GM18868 (cell line): ENCODE data around the gene PDHX.
"Not testable (repeated sequence)": the region's sequence is repeated elsewhere in the genome, so short reads cannot be mapped to it uniquely, and the experiment has no call there.

ENCODE experiments used
- ATAC-seq: cut with Tn5 transposase; IDR thresholded peaks from one replicate; pipeline ENCODE4 v1.9.1; 2021; ENCODE audit warnings: mild to moderate bottlenecking, moderate library complexity; ENCODE audit not compliant: unreplicated experiment

The PDHX gene

DNA sequence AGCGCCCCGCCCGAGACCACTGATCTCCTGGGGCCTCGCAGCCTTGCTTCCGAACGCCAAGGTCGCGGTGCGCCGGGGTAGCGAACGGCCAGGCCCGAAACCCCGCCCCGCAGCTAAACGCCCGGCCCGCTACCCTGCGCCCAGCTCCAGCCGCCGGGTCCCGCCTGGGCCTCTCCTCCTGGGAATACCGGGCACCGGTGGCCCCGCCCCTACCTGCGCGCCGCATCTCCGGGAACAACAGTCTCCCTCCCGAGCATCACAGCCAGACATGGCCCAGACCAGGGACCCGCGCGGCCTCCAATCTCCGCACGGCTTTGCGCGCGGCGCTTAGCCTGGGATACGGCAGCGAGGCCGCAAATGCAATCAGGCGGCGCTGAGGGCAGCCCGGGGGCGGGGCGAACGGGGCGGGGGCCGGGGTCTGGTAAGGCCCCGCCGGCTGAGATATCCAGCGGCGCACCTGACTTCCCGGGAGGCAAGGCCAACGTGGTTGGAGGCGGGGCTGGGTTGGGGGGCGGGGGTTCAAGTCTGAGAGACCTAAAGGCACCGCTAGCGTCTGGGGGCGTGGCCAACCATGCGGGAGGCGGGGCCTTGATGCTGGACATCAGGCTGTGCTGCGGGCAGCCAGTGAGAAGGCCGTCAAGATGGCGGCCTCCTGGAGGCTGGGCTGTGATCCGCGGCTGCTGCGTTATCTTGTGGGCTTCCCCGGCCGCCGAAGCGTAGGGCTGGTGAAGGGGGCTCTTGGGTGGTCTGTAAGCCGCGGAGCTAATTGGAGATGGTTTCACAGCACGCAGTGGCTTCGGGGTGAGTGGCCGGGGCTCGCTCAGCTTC lies at the start of gene PDHX, which contains the start of gene APIP:
Gene PDHX, plus strand, starts transcription at position 604 of the 828 bp plus-strand sequence. Its CDS starts 38 bp downstream, at position 642.
Gene APIP, minus strand, starts transcription at position 365 of the 828 bp plus-strand sequence. Its CDS starts 95 bp downstream, at position 270.
- peak; percentile 94 for ATAC-seq

DNA sequence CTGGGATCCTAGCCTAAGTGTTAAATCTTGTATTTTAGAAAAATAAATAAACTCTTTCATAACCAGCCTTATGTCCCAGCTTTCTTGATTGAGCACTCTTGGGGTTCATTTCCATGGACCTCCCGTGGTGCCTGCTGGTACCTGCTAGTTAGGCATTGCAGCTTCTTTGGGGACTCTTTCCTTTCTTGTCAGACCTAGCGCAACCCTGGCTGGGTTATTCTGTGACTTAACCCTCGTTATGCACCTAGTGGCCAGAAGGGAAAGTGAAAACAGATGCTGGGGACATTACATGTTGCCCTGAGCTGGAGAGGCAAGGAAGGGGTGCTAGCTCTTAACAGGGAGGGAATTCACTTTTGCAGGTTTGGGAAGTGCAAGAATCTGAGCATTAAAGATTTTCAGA lies 47.0 kb upstream of the PDHX start:
- no peak for ATAC-seq

DNA sequence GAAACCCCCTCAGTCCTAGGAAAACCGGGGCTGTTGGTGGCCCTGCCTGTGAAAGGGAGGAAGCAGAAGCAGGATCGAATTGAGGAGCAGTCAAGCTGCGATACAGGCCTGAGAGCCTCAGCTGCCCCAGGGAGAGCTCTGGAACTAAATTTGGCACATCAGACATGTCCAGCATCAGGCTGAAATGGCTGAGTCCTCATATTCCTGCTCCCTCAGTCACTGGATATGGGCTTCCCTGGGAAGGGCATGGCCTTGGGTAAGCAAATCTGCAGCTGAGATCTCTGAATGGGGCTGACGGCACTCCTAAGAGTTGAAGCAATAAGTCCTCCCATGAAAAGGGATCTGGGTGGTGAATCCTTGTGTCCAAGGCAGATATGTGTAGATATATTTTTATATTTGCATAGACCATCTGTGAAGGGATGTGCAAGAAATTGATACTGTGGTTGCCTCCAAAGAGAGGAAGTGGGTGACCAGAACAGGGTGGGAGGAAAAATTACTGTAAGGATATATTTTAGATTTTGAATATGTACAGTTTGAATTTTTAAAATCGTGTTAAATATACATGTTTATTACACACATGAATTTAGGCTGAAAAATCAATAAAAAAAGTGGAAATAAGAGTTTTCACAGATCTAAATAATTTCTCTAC lies 45.7 kb upstream of the PDHX start:
- no peak for ATAC-seq

- ATAC-seq: no peak
Observed at GRCh38 chr11:34874202-34874601, 42.2 kb upstream of the PDHX start.

GRCh38 chr11:34877375-34877975 lies 38.9 kb upstream of the PDHX start:
- ATAC-seq: no peak

DNA sequence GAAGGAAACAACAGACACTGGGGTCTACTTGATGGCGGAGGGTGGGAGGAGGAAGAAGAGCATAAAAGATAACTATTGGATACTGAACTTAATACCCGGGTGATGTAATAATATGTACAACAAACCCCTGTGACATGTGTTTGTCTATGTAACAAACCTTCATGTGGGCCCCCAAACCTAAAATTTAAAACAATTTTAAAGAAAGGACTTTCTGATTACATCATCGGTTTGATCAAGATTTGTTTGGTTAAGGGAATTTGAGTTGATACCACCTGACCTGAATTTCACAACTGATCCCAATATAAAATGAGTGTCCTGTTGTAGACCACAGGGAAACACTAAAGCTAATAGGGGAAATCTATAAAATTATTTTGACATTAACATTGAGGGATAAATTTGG lies 34.5 kb upstream of the PDHX start:
- no peak for ATAC-seq

DNA sequence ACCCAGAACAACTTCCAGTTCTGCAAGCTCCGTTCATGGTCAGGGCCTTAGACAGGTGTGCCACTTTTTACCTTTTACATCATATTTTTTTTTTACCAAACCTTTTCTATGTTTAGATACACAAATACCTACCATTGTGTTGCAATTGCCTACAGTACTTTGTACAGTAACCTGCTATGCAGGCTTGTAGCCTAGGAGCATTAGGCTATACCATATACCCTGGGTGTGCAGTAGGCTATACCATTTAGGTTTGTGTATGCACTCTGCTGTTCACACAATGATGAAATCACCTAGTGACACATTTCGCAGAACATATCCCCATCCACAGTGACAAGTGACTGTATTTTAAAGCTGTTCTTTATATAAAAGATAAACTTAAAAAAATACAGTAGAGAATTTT lies 29.8 kb upstream of the PDHX start:
- ATAC-seq: no peak

GRCh38 chr11:34887260-34887659 lies 29.2 kb upstream of the PDHX start:
- no peak for ATAC-seq

DNA sequence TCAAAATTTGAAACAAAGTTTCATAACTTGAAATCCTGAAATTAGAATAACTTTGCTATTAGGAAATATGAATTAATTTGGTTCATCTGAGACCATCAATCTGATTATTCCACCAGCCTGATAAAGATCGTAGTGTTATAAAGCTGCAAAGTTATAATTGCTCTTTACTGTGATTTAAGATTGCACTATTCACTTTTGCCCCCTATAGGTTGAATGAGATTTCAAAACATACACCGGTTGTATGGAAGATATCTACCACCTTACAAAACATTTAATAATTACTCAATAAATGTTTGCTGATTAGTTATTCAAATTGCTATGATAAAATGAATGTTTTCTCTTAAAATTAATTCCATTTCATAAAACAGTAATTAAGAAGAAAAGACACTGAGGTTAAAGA lies 26.3 kb upstream of the PDHX start:
- no peak for ATAC-seq

- no peak for ATAC-seq
Observed at GRCh38 chr11:34890812-34891211, 25.6 kb upstream of the PDHX start.

DNA sequence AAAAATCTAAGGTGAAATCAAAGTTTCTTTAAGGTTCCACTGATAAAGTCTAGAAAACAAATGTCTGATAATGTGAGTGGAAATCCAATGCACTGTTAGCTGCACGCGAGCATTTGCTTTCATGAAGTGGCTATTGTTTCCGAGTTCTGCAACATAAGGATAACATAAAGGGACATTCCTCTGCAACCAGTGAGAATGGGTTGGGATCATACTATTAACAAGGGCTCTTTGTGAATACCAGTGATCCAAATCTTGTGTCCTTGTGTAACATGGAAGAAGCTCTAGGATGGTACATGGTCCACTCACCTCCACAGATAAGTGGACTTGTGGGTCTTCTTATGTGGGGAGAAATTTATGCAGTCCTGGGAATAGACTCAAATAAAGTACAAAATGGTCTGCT lies 24.8 kb upstream of the PDHX start:
- no peak for ATAC-seq

GRCh38 chr11:34893416-34893815 lies 23.0 kb upstream of the PDHX start:
- ATAC-seq: no peak

DNA sequence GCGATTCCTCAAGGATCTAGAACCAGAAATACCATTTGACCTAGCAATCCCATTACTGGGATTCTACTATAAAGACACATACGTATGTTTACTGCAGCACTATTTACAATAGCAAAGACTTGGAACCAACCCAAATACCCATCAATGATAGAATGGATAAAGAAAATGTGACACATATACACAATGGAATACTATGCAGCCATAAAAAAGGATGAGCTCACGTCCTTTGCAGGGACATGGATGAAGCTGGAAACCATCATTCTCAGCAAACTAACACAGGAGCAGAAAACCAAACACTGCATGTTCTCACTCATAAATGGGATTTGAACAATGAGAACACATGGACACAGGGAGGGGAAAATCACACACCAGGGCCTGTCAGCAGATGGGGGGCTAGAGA lies 20.2 kb upstream of the PDHX start:
- ATAC-seq: not testable (repeated sequence)

DNA sequence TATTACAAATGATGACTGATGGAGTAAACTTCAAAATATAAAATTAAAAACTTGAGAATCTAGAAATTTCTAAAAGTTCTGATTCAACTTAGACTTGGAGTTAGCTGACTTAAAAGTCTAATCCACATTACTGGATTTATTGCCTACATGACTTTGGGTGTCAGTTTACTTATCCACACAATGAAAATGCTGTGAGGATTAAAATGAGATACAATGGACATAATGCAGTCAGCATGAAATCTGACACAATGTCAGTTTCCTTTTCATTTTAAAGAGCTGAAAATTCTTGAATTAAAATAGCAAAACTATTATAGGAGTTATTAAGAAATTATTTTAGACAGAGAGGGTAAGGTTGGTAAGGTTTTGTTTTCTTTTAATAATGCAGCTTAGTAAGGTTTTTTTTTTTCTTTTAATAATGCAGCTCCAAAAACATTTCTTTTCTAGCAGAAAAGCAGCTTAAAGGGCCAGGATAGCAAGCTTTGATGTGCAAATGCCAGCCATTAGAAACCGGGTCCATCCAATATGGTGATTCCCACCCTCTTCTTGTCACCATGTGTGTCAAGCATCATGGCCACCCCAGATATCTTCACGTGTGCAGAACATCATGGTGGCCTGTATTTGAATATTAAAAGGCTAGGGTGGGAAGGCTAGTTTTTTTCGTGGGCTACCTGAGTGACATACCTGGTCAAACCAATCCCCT lies 19.1 kb upstream of the PDHX start:
- ATAC-seq: no peak

GRCh38 chr11:34898474-34898873 lies 17.9 kb upstream of the PDHX start:
- no peak for ATAC-seq

- no peak for ATAC-seq
Observed at GRCh38 chr11:34899633-34900016, 16.8 kb upstream of the PDHX start.

DNA sequence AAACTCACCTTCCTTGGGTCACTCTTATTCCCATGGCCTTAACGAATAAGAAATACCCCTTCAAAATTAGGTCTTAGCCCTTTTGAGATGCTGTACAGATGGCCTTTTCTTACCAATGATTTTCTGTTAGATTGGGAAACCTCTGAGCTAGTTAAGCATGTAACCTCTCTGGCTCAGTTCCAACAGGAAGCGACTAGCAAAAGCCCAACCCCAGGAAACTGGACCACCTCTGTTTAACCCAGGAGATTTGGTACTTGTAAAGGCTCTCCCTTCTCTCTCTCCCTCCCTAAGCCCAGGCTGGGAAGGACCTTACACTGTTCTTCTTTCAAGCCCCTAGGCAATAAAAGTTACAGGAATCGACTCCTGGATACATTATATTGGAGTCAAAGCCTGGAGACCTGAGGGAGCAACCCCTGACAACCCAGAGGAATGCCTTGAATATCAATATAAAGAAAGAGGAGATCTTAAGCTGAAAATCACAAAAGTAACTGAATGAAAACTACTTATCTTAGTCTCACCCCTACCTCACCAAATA lies 11.9 kb upstream of the PDHX start:
- ATAC-seq: no peak

- no peak for ATAC-seq
Observed at GRCh38 chr11:34905666-34906065, 10.8 kb upstream of the PDHX start.

DNA sequence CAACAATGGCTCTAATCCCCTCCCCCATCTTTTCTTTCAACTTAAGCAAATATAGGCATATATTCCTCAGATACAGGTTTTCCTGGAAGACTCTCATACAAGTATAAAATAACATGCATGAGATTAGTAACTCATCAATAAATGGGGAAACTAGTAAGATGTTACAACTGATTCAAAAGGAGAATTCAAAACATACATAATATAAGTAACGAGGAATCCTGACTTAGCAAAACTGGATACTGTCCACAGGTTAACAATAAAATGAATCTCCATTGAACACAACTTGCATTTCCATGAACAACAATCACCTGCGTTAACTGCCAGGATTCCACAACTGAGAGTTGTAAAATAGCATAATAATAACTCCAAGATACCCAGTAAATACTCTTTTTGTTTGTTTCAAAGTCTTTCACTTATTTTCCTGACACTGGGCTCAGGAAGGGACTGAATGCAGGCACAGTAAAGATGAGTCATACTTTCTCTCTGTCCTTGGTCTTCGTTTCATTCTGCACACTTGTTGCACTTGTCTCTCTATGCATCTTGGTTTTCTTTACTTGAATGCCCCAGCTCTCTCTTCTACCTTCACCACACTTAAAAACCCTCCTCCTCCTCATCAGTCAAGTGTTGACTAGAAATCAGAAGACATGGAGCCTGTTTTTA lies 8.4 kb upstream of the PDHX start:
- ATAC-seq: peak; percentile 65

GRCh38 chr11:34909415-34909814 lies 7.0 kb upstream of the PDHX start:
- no peak for ATAC-seq

- no peak for ATAC-seq
Observed at GRCh38 chr11:34909955-34910354, 6.5 kb upstream of the PDHX start.
